Activated gamma-delta T cell (primary cell): ENCODE results near the gene CAMK2B.
"Not testable (repeated sequence)": the region's sequence is repeated elsewhere in the genome, so short reads cannot be mapped to it uniquely, and the experiment has no call there.

ENCODE experiments used
- DNase-seq: peaks from one replicate; lab custom pipeline; 2025; lab: John Stamatoyannopoulos, UW

CAMK2B gene

DNA sequence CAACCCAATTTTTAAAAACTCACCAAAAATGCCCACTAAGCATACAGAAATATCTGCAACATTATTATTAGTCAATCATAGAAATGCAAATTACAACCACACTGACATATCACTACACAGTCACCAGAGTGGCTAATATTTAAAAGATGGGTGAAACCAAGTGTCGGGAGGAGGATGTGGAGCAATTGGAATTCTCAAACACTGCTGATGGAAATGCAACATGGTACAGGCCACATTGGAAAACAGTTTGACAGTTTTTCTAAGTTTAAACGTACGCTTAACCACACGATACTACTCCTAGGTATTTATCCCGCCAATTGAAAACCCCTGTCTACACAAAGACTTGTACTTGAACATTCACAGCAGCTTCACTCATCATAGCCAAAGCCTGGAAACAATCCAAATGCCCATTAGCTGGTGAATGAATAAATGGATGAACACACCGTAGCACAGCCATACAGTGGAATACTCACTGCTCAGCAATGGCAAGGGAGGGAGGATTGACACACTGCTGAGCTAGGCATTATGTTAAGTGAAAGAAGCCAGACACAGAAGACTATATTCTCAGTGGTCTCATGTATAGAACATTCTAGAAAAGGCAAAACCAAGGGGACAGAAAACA, 152.5 kb downstream of the CAMK2B start:
- DNase-seq = no peak

DNA sequence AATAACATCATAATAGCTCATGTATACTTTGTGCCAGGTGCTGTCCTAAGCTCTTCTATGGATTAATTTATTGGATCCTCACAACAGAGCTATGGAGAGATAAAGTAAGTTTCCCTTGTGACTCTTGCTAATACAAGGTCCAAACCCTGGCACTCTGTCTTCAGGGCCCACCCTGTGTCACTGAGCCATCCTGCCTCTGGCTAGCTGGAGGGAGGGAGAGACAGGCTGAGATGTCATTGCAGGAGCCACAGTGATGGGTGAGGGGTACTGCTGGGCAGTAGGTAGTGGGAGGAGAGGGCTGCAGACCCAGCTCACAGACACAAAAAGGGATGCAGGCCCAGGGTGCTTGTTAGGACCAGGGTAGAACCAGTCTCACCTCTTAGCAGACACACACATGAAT, 153.0 kb downstream of the CAMK2B start:
- no peak for DNase-seq

DNA sequence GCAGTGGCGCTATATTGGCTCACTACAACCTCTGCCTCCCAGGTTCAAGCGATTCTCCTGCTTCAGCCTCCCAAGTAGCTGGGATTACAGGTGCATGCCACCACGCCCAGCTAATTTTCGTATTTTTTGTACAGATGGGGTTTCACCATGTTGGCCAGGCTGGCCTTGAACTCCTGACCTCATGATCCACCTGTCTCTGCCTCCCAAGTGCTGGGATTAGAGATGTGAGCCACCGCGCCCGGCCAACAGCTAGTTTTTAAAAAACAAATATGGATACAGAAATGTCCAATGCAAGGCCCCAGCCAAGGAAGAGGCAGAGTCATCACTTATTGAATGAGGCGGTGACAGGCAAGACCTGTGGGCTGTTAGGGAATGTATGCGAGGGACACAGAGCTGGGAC, 153.5 kb downstream of the CAMK2B start:
- not testable (repeated sequence) for DNase-seq

DNA sequence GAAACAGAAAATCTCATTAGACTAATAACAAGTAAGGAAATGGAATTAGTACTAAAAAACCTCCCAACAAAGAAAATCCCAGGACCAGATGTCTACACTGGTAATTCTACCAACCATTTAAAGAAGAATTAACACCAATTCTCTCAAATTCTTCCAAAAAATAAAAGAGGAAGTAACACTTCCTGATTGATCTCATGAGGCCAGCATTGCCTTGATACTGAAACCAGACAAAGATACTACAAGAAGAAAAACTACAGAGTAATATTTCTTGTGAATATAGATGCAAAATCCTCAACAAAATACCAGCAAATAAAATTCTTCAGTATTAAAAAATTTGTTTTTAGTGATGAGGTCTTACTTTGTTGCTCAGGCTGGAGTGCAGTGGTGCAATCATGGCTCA, 157.5 kb downstream of the CAMK2B start:
- no peak for DNase-seq
